HFFc6 (cell line): ENCODE measurements around the gene OCIAD1. TPM values are rescaled to one million over a fixed set of nuclear protein-coding genes. Genes with fewer than 3 reads are reported as not detected.
"Not testable (repeated sequence)": the region's sequence is repeated elsewhere in the genome, so short reads cannot be mapped to it uniquely, and the experiment has no call there.

Experiments
- DNase-seq: peaks from one replicate; pipeline ENCODE4 v3.0.0-alpha.2; 2018
- H3K27ac Mint-ChIP-seq: 2 replicates; pipeline ENCODE4 v1.8.0; 2020; ENCODE audit warnings: mild to moderate bottlenecking, mixed read lengths
- H3K27me3 Mint-ChIP-seq: 2 replicates; pipeline ENCODE4 v1.8.0; 2021; ENCODE audit warnings: mild to moderate bottlenecking, moderate library complexity, mixed read lengths; ENCODE audit not compliant: insufficient read depth
- H3K36me3 Mint-ChIP-seq: 2 replicates; pipeline ENCODE4 v1.8.0; 2021; ENCODE audit warnings: low read depth, mixed read lengths
- H3K4me1 Mint-ChIP-seq: 2 replicates; pipeline ENCODE4 v1.8.0; 2020; ENCODE audit warnings: low read depth, mixed read lengths
- H3K4me3 Mint-ChIP-seq: 2 replicates; pipeline ENCODE4 v1.8.0; 2020; ENCODE audit warnings: mild to moderate bottlenecking, moderate library complexity, mixed read lengths
- H3K9me3 Mint-ChIP-seq: 2 replicates; pipeline ENCODE4 v1.8.0; 2020; ENCODE audit warnings: mild to moderate bottlenecking, mixed read lengths
- total RNA-seq, 6 experiments: library from RNA; stranded (reverse); fragmentation: NEBNext Ultra II Directional; extraction: Animal tissue kit (Norgen Biotek cat#: 25700); gene quantifications; 2 replicates in 1 of 6; 3 replicates in 5 of 6; pipeline ENCODE4 v1.2.3, GENCODE V29; 2021
- TF ChIP-seq, protein P1 (sequence below): fragments of 200-600 bp; sonication (generic); IDR thresholded peaks from 2 replicates; pipeline ENCODE4 v1.5.0; 2021; ENCODE audit warnings: antibody characterized with exemption, mild to moderate bottlenecking

The OCIAD1 gene
- total RNA-seq, 6 experiments from 2014 or later: 125 to 153 (median 136) TPM

DNA sequence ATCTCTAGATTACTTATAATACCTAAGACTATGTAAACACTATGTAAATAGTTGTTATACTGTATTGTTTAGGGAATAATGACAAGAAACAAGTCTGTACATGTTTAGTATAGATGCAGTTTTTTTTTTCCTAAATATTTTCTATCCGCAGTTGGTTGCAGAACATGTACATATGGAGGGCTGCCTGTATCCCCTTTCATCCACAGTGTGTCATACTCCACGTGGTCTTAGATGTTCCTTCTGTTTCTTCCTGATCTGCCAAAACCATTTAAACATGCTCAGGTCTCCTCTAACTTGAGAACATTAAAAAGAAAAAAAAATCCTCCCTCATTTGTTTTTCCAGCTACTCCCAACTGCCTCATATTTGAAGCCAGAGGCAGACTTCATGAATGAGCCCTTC lies 14.0 kb downstream of the OCIAD1 start:
- H3K4me1 Mint-ChIP-seq: no peaks in the 10 kb centered on the region
- no peak for DNase-seq
- H3K9me3 Mint-ChIP-seq: no peaks in the 10 kb centered on the region
- H3K4me3 Mint-ChIP-seq: no peak overlapping the region
- TF ChIP-seq, protein P1, sequence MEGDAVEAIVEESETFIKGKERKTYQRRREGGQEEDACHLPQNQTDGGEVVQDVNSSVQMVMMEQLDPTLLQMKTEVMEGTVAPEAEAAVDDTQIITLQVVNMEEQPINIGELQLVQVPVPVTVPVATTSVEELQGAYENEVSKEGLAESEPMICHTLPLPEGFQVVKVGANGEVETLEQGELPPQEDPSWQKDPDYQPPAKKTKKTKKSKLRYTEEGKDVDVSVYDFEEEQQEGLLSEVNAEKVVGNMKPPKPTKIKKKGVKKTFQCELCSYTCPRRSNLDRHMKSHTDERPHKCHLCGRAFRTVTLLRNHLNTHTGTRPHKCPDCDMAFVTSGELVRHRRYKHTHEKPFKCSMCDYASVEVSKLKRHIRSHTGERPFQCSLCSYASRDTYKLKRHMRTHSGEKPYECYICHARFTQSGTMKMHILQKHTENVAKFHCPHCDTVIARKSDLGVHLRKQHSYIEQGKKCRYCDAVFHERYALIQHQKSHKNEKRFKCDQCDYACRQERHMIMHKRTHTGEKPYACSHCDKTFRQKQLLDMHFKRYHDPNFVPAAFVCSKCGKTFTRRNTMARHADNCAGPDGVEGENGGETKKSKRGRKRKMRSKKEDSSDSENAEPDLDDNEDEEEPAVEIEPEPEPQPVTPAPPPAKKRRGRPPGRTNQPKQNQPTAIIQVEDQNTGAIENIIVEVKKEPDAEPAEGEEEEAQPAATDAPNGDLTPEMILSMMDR: no peak
- H3K27ac Mint-ChIP-seq: no peak overlapping the region
- no peaks in the 10 kb centered on the region for H3K27me3 Mint-ChIP-seq
- peaks cover 45% of the 10 kb centered on the region for H3K36me3 Mint-ChIP-seq

DNA sequence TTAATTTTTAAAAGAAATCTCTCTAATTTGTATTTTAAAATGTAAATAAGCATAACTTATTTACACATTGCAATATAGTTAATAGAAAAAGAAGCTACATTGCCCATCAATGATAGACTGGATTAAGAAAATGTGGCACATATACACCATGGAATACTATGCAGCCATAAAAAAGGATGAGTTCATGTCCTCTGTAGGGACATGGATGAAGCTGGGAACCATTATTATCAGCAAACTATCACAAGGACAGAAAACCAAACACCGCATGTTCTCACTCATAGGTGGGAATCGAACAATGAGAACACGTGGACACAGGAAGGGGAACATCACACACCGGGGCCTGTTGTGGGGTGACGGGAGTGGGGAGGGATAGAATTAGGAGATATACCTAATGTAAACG lies 17.9 kb downstream of the OCIAD1 start:
- not testable (repeated sequence) for H3K9me3 Mint-ChIP-seq, DNase-seq, H3K4me3 Mint-ChIP-seq, H3K27me3 Mint-ChIP-seq, H3K4me1 Mint-ChIP-seq, H3K27ac Mint-ChIP-seq
- H3K36me3 Mint-ChIP-seq: peaks cover 53% of the 10 kb centered on the region

- H3K4me1 Mint-ChIP-seq: no peaks in the 10 kb centered on the region
- H3K36me3 Mint-ChIP-seq: peaks cover 36% of the 10 kb centered on the region
- no peak overlapping the region for H3K27ac Mint-ChIP-seq
- TF ChIP-seq, protein P1: no peak
- no peaks in the 10 kb centered on the region for H3K9me3 Mint-ChIP-seq
- no peak overlapping the region for H3K4me3 Mint-ChIP-seq
- H3K27me3 Mint-ChIP-seq: no peaks in the 10 kb centered on the region
- DNase-seq: no peak
These were observed 20.8 kb downstream of the OCIAD1 start for GRCh38 chr4:48851651-48852050.

DNA sequence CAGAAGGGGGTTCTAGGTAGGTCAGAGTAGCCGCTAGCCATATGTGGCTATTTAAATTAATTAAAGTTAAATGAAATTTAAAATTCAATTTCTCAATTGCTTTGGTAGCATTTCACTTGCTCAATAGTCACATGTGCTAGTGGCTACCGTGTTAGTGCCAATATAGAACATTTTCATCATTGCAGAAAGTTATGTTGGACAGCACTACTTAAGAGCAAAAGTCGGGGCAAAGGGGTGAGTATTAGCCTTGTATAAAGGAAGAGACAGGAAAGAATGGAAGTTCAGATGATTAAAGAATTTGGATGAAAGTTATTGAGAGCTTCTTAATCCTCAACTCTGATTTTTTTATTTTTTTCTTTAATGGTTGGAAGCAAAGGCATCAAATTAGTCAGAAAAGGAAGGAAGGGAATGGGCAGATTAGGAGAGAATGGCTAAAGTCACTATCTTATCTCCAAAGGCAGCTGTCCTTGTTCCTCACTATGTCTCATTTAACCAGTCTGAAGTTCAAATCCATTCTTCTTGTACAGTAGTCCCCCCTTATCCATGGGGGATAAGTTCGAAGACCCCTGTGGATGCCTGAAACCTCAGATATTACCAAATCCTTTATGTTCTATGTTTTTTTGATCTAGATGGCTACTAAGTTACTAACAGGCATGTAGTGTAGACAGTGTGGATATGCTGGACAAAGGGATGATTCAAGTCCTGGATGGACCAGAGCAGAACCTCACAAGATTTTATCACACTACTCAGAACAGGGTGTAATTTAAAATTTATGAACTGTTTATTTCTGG lies 22.9 kb downstream of the OCIAD1 start:
- no peaks in the 10 kb centered on the region for H3K9me3 Mint-ChIP-seq
- H3K4me1 Mint-ChIP-seq: no peaks in the 10 kb centered on the region
- H3K27ac Mint-ChIP-seq: no peak overlapping the region
- no peak for DNase-seq
- H3K4me3 Mint-ChIP-seq: no peak overlapping the region
- TF ChIP-seq, protein P1: no peak
- H3K27me3 Mint-ChIP-seq: no peaks in the 10 kb centered on the region
- H3K36me3 Mint-ChIP-seq: peaks cover 30% of the 10 kb centered on the region

DNA sequence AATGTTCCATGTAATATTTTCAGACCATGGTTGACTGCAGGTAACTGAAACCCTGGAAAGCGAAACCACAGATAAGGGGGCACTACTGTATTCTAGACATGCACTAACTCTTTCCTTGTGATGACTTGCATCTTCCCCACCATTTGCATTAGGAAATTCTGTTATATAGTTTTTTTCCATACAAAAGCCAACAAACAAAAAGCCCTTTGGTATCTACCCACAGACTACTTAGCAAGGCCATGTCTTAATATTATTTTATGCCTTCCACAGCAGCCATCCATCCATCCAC lies 23.5 kb downstream of the OCIAD1 start:
- no peak overlapping the region for H3K4me3 Mint-ChIP-seq
- H3K27ac Mint-ChIP-seq: no peak overlapping the region
- DNase-seq: no peak
- no peaks in the 10 kb centered on the region for H3K27me3 Mint-ChIP-seq
- H3K4me1 Mint-ChIP-seq: no peaks in the 10 kb centered on the region
- H3K9me3 Mint-ChIP-seq: no peaks in the 10 kb centered on the region
- H3K36me3 Mint-ChIP-seq: peaks cover 34% of the 10 kb centered on the region
- TF ChIP-seq, protein P1: no peak

GRCh38 chr4:48854982-48855381 lies 24.1 kb downstream of the OCIAD1 start:
- Mint-ChIP-seq H3K36me3 (peaks cover 36% of the 10 kb centered on the region), H3K9me3 (no peaks in the 10 kb centered on the region), H3K27me3 (no peaks in the 10 kb centered on the region), H3K4me1 (no peaks in the 10 kb centered on the region), H3K27ac (no peak overlapping the region), H3K4me3 (no peak overlapping the region)
- TF ChIP-seq, protein P1: no peak
- DNase-seq: no peak
